Measurements from ENCODE around the gene ZIC4.
A peak's percentile ranks its signal among the peaks of the same experiment; 100 is the strongest.

DNA sequence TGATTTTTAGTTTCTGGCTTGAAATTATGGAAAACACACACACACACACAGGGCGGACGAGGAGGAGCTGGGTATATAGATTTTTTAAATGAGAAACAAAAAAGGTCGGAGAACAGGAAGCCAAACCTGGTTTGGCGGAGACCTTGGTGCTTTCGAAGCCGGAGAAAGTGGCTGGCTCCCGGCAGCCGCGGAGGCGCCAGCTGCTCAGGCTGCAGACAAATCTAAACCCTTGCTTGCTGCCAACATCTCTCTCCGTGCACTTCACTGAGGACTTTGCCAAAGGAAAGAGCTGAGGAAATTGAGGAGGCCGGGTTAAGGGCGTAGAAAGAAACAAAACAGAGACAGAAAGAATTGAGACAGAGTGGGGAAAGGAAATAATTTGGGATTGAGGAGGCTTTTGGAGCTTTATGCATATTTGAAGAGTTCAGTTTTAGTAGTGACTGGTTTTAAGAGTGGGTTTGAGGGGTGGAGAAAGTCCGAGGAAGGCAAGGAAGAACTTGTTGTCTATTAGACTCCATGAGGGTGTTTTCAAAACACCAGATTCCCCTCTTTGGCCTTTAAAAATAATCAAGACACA lies 5.0 kb upstream of the ZIC4 start:
- TF ChIP-seq, protein P1, sequence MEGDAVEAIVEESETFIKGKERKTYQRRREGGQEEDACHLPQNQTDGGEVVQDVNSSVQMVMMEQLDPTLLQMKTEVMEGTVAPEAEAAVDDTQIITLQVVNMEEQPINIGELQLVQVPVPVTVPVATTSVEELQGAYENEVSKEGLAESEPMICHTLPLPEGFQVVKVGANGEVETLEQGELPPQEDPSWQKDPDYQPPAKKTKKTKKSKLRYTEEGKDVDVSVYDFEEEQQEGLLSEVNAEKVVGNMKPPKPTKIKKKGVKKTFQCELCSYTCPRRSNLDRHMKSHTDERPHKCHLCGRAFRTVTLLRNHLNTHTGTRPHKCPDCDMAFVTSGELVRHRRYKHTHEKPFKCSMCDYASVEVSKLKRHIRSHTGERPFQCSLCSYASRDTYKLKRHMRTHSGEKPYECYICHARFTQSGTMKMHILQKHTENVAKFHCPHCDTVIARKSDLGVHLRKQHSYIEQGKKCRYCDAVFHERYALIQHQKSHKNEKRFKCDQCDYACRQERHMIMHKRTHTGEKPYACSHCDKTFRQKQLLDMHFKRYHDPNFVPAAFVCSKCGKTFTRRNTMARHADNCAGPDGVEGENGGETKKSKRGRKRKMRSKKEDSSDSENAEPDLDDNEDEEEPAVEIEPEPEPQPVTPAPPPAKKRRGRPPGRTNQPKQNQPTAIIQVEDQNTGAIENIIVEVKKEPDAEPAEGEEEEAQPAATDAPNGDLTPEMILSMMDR (conservative IDR thresholded peaks at IDR 0.05; ENCODE audit: low read depth in 2 of 2): no peak
- TF ChIP-seq EZH2phosphoT487 (IDR thresholded peaks at IDR 0.05; ENCODE audit: unreplicated experiment): no peak
- no peak for TF ChIP-seq STAT1 (IDR thresholded peaks at IDR 0.05; ENCODE audit: unreplicated experiment)
- peak; percentile 85 for TF ChIP-seq EZH2 (IDR thresholded peaks at IDR 0.05; ENCODE audit: low read depth, unreplicated experiment)
- TF ChIP-seq ZNF331 (CRISPR knock-in tag; IDR thresholded peaks at IDR 0.05; ENCODE audit: low read depth): no peak
- no peak for TF ChIP-seq POLR2AphosphoS5 (IDR thresholded peaks at IDR 0.05; ENCODE audit: low read depth)
- TF ChIP-seq NANOG (IDR thresholded peaks at IDR 0.05; ENCODE audit: borderline replicate concordance): no peak

All from GM23338 (cell line).